ENCODE measurements around the gene PTRH1.

DNA sequence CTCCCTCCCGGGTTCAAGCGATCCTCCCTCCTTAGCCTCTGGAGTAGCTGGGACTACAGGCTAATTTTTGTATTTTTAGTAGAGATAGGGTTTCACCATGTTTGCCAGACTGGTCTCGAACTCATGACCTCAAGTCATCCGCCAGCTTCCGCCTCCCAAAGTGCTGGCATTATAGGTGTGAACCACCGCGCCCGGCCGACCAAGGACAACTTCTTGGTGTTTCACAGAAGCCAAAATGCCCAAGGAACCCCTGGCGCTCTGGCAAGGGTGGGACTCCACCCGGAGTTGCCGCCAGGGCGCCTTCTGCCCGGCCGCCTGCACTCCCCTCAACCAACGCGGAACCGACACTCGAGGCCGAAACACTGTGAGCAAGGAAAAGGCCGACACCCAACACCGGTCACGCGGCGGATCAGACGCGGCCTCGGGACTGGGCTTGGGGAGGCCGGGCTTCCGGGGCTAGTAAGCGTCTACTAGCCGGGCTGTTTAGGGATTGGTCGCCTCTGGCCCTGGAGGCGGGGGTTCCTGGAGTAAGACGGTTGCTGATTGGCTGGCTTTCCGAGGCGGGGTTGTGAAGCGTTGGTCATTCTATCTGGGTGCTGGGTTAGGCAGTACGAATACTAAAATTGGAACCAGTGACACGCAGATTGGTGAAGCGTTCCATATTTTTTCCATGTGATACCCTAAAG, 16.3 kb downstream of the PTRH1 start:
- TF ChIP-seq, protein P1, sequence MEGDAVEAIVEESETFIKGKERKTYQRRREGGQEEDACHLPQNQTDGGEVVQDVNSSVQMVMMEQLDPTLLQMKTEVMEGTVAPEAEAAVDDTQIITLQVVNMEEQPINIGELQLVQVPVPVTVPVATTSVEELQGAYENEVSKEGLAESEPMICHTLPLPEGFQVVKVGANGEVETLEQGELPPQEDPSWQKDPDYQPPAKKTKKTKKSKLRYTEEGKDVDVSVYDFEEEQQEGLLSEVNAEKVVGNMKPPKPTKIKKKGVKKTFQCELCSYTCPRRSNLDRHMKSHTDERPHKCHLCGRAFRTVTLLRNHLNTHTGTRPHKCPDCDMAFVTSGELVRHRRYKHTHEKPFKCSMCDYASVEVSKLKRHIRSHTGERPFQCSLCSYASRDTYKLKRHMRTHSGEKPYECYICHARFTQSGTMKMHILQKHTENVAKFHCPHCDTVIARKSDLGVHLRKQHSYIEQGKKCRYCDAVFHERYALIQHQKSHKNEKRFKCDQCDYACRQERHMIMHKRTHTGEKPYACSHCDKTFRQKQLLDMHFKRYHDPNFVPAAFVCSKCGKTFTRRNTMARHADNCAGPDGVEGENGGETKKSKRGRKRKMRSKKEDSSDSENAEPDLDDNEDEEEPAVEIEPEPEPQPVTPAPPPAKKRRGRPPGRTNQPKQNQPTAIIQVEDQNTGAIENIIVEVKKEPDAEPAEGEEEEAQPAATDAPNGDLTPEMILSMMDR (IDR thresholded peaks at IDR 0.05), result peak in 5 of 6 experiments; percentile 22 to 64 (median 46)
- TF ChIP-seq POLR2A (IDR thresholded peaks at IDR 0.05), result peak in 1 of 2 donors; percentile 67

Measured in adrenal gland (tissue), 5 donors.